ENCODE data around the gene PTPN23. TPM values are rescaled to one million over a fixed set of nuclear protein-coding genes. Genes with fewer than 3 reads are reported as not detected.
A peak's percentile ranks its signal among the peaks of the same experiment; 100 is the strongest.

PTPN23 gene
- total and polyA plus RNA-seq, 2 of the 13 experiments (the other 11 are each of a cell fraction or from before 2014, with no cell fraction given), result 2.3 to 3.7 TPM

- TF ChIP-seq EP300 (IDR thresholded peaks at IDR 0.05; ENCODE audit: low read depth in 2 of 2, low read length in 2 of 2), result no peak
- TF ChIP-seq EP300 (CRISPR knock-in tag; IDR thresholded peaks at IDR 0.05; ENCODE audit: borderline replicate concordance), result no peak
- TF ChIP-seq MAX (IDR thresholded peaks at IDR 0.05), result peak; percentile 82
- peak; percentile 94 for TF ChIP-seq CREB1 (IDR thresholded peaks at IDR 0.05)
- peak; percentile 73 for TF ChIP-seq CREB1 (CRISPR knock-in tag; IDR thresholded peaks at IDR 0.05)
- no peak for TF ChIP-seq ELK4 (CRISPR knock-in tag; IDR thresholded peaks at IDR 0.05; ENCODE audit: borderline replicate concordance)
- TF ChIP-seq KLF15 (CRISPR knock-in tag; IDR thresholded peaks at IDR 0.05; ENCODE audit: borderline replicate concordance), result no peak
- peak; percentile 80; the same call in 1 of the 2 replicates for TF ChIP-seq EEA1 (CRISPR knock-in tag; IDR thresholded peaks at IDR 0.05; ENCODE audit: borderline replicate concordance)
- peak; percentile 95 for TF ChIP-seq XBP1 (CRISPR knock-in tag; IDR thresholded peaks at IDR 0.05)
- no peak; the same call in 1 of the 2 replicates for TF ChIP-seq NR0B2 (CRISPR knock-in tag; IDR thresholded peaks at IDR 0.05)
- TF ChIP-seq ZNF350 (CRISPR knock-in tag; IDR thresholded peaks at IDR 0.05; ENCODE audit: borderline replicate concordance, low read depth), result peak; percentile 80
- TF ChIP-seq, protein P1, sequence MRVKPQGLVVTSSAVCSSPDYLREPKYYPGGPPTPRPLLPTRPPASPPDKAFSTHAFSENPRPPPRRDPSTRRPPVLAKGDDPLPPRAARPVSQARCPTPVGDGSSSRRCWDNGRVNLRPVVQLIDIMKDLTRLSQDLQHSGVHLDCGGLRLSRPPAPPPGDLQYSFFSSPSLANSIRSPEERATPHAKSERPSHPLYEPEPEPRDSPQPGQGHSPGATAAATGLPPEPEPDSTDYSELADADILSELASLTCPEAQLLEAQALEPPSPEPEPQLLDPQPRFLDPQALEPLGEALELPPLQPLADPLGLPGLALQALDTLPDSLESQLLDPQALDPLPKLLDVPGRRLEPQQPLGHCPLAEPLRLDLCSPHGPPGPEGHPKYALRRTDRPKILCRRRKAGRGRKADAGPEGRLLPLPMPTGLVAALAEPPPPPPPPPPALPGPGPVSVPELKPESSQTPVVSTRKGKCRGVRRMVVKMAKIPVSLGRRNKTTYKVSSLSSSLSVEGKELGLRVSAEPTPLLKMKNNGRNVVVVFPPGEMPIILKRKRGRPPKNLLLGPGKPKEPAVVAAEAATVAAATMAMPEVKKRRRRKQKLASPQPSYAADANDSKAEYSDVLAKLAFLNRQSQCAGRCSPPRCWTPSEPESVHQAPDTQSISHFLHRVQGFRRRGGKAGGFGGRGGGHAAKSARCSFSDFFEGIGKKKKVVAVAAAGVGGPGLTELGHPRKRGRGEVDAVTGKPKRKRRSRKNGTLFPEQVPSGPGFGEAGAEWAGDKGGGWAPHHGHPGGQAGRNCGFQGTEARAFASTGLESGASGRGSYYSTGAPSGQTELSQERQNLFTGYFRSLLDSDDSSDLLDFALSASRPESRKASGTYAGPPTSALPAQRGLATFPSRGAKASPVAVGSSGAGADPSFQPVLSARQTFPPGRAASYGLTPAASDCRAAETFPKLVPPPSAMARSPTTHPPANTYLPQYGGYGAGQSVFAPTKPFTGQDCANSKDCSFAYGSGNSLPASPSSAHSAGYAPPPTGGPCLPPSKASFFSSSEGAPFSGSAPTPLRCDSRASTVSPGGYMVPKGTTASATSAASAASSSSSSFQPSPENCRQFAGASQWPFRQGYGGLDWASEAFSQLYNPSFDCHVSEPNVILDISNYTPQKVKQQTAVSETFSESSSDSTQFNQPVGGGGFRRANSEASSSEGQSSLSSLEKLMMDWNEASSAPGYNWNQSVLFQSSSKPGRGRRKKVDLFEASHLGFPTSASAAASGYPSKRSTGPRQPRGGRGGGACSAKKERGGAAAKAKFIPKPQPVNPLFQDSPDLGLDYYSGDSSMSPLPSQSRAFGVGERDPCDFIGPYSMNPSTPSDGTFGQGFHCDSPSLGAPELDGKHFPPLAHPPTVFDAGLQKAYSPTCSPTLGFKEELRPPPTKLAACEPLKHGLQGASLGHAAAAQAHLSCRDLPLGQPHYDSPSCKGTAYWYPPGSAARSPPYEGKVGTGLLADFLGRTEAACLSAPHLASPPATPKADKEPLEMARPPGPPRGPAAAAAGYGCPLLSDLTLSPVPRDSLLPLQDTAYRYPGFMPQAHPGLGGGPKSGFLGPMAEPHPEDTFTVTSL (CRISPR knock-in tag; IDR thresholded peaks at IDR 0.05; ENCODE audit: borderline replicate concordance), result peak; percentile 54; the same call in 1 of the 2 replicates
- TF ChIP-seq ZBTB38 (CRISPR knock-in tag; IDR thresholded peaks at IDR 0.05), result peak; percentile 76
- no peak for TF ChIP-seq TRIM24 (CRISPR knock-in tag; IDR thresholded peaks at IDR 0.05)
- TF ChIP-seq, protein P2, sequence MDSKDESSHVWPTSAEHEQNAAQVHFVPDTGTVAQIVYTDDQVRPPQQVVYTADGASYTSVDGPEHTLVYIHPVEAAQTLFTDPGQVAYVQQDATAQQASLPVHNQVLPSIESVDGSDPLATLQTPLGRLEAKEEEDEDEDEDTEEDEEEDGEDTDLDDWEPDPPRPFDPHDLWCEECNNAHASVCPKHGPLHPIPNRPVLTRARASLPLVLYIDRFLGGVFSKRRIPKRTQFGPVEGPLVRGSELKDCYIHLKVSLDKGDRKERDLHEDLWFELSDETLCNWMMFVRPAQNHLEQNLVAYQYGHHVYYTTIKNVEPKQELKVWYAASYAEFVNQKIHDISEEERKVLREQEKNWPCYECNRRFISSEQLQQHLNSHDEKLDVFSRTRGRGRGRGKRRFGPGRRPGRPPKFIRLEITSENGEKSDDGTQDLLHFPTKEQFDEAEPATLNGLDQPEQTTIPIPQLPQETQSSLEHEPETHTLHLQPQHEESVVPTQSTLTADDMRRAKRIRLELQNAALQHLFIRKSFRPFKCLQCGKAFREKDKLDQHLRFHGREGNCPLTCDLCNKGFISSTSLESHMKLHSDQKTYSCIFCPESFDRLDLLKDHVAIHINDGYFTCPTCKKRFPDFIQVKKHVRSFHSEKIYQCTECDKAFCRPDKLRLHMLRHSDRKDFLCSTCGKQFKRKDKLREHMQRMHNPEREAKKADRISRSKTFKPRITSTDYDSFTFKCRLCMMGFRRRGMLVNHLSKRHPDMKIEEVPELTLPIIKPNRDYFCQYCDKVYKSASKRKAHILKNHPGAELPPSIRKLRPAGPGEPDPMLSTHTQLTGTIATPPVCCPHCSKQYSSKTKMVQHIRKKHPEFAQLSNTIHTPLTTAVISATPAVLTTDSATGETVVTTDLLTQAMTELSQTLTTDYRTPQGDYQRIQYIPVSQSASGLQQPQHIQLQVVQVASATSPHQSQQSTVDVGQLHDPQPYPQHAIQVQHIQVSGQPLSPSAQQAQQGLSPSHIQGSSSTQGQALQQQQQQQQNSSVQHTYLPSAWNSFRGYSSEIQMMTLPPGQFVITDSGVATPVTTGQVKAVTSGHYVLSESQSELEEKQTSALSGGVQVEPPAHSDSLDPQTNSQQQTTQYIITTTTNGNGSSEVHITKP (CRISPR knock-in tag; IDR thresholded peaks at IDR 0.05; ENCODE audit: low read depth), result no peak
- no peak for TF ChIP-seq NR3C1 (CRISPR knock-in tag; IDR thresholded peaks at IDR 0.05)
- no peak; the same call in 1 of the 2 replicates for TF ChIP-seq KLF12 (CRISPR knock-in tag; IDR thresholded peaks at IDR 0.05; ENCODE audit: borderline replicate concordance)
- TF ChIP-seq SRY (CRISPR knock-in tag; IDR thresholded peaks at IDR 0.05), result peak; percentile 65
These were observed at the start of gene PTPN23 (continued) for GRCh38 chr3:47380601-47381316.

Measured in HepG2 (cell line).